Nephron progenitor cell (in vitro differentiated cells): ENCODE measurements around the gene RAB25.

Source experiments
- DNase-seq: peaks from one replicate; pipeline ENCODE4 v3.0.0; 2021
- H3K27ac Mint-ChIP-seq: 2 replicates; pipeline ENCODE4 v1.8.0; 2021; ENCODE audit warnings: mild to moderate bottlenecking, moderate library complexity, mixed read lengths
- H3K27me3 Mint-ChIP-seq: 2 replicates; pipeline ENCODE4 v1.8.0; 2021; ENCODE audit warnings: mild to moderate bottlenecking, low read depth, mixed read lengths; ENCODE audit not compliant: poor library complexity
- H3K36me3 Mint-ChIP-seq: 2 replicates; pipeline ENCODE4 v1.8.0; 2021; ENCODE audit warnings: low read depth, mixed read lengths
- H3K4me1 Mint-ChIP-seq: 2 replicates; pipeline ENCODE4 v1.8.0; 2021; ENCODE audit warnings: mixed read lengths
- H3K4me3 Mint-ChIP-seq: 2 replicates; pipeline ENCODE4 v1.8.0; 2021; ENCODE audit warnings: mild to moderate bottlenecking, moderate library complexity, mixed read lengths
- H3K9me3 Mint-ChIP-seq: 2 replicates; pipeline ENCODE4 v1.8.0; 2021; ENCODE audit warnings: mild to moderate bottlenecking, moderate library complexity, mixed read lengths
- CTCF ChIP-seq: fragments of 200-600 bp; sonication (generic); IDR thresholded peaks from 2 replicates; pipeline ENCODE4 v1.5.0; 2021; ENCODE audit warnings: antibody characterized with exemption

Gene RAB25

DNA sequence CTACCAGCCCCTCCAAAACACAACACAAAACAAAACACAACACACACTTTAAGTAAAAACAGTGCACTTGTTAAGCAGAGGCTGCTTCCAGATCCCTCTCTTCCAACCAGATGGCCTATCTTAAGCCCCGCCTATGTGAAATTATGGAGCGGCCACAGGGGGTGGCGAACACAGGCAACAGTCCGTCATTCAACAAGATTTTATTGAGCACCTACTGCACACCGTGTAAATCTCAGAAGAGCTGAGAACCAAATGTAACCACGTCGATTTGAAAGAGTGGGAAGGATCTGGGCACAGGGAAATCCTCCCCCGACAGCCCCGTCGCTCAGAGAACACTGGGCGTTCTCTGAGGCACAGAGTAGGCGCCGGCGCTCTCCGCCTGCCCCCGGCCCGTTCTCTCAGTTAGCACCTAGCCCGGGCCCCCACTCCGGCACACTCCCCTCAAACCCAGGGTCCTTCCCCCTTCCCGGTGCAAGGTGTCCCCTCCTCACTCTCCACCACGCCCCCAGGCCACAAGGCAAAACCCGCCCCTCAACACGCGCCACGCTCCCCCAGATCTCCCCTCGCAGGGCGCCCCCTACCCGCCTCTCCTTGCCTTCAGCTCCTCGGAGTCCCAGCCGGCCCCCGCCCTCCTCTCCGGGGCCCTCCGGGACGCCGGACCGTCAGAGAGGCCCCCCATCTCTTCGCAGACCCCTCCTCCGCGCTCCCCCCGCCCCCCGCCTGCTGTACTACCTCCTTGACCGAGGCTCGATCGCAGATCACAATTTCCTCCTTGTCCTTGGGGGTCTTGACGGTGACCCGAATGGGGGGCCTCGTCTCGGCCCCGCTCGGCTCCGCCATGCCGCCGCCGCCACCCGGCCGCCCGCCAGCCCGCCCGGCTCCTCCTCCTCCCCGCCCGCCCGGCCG lies 7.8 kb upstream of the RAB25 start:
- peak overlapping the region; percentile 96 for H3K4me3 Mint-ChIP-seq
- TF ChIP-seq CTCF: peak; percentile 17
- peaks cover 32% of the 10 kb centered on the region for H3K4me1 Mint-ChIP-seq
- DNase-seq: peak; percentile 86
- peaks cover 39% of the 10 kb centered on the region for H3K36me3 Mint-ChIP-seq
- H3K9me3 Mint-ChIP-seq: no peaks in the 10 kb centered on the region
- no peaks in the 10 kb centered on the region for H3K27me3 Mint-ChIP-seq
- H3K27ac Mint-ChIP-seq: peak overlapping the region; percentile 94

GRCh38 chr1:156053768-156054499 lies 7.0 kb upstream of the RAB25 start, which contains the start of gene UBQLN4:
Gene UBQLN4 (minus strand): TSS chr1:156053798. CDS start chr1:156053701, 97 bp downstream.
- H3K27me3 Mint-ChIP-seq: no peaks in the 10 kb centered on the region
- H3K4me3 Mint-ChIP-seq: peak within 1 kb of the TSS; percentile 96
- peaks cover 32% of the 10 kb centered on the region for H3K4me1 Mint-ChIP-seq
- H3K27ac Mint-ChIP-seq: peak within 1 kb of the TSS; percentile 100
- peak; percentile 29 for TF ChIP-seq CTCF
- peak; percentile 84 for DNase-seq
- peaks cover 39% of the 10 kb centered on the region for H3K36me3 Mint-ChIP-seq
- H3K9me3 Mint-ChIP-seq: no peaks in the 10 kb centered on the region

DNA sequence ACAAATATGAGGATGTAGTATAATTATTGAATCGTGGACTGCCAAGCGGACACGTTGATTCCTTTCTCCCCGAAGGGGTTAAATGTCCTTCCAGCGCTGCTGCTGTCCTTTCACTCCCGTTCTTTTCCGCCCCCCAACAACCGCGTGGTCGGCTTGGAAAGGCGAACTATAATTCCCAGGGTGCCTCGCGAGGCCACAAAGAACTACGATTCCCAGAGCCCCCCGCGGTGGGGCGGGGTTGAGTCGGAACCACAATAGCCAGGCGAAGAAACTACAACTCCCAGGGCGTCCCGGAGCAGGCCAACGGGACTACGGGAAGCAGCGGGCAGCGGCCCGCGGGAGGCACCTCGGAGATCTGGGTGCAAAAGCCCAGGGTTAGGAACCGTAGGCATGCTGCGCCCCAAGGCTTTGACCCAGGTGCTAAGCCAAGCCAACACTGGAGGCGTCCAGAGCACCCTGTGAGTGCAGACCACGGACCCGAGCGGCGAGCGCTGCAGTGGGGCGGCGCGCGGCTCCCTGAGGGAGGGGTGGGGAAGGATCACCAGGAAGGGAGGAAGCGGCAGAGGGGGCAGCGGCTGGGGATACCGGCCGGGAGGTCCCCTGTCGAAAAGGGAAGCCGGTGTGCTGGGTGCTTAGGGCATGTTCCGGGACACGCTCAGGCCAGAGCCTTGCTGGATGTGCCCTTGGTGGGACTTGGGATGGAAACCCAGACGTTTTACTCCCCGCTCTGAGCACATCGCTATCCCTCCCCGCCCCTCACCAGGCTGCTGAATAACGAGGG lies 6.3 kb upstream of the RAB25 start, which contains the start of gene LAMTOR2:
LAMTOR2 (plus strand) TSS at position 283 of the 781 bp plus-strand sequence; CDS start at position 391, 108 bp downstream.
- Mint-ChIP-seq H3K27me3 (no peaks in the 10 kb centered on the region), H3K27ac (peak within 1 kb of the TSS; percentile 100), H3K4me1 (peaks cover 32% of the 10 kb centered on the region), H3K4me3 (peak within 1 kb of the TSS; percentile 96), H3K9me3 (no peaks in the 10 kb centered on the region), H3K36me3 (peaks cover 33% of the 10 kb centered on the region)
- TF ChIP-seq CTCF: no peak
- DNase-seq: peak; percentile 97

DNA sequence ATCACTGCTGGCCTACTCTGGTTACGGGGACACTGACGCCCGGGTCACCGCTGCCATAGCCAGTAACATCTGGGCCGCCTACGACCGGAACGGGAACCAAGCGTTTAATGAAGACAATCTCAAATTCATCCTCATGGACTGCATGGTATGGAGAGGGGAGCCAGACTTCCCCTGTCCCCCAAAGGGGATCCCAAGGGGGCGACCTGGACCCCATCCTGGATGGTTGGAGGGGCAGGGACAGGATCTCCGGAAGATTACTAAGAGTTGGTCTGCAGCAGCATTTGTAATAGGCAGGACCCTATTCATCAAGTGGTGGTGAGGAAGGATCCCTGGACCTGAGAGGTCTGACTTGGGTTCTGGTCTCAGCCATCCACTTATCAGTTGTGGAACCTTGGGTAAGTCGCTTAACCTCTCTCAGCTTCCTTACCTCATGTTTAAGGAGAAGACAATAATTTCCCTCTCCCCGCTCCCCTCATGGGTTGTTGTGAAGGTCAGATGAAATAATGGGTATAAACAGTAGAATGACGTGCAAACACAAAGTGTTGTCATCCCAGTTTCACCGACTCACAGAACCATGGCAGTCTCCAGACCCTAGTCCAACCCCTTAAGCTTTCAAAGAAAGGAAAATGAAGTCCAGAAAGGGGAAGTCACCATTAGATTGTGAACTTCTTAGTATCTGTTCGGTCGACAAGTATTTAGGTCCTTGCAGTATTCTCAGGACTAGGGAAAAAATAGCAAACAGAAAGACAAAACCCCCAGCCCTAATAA lies 5.5 kb upstream of the RAB25 start:
- DNase-seq: no peak
- Mint-ChIP-seq H3K4me3 (peak overlapping the region; percentile 93), H3K27me3 (peaks cover 4% of the 10 kb centered on the region), H3K4me1 (peaks cover 29% of the 10 kb centered on the region), H3K36me3 (peaks cover 25% of the 10 kb centered on the region), H3K9me3 (no peaks in the 10 kb centered on the region), H3K27ac (no peak overlapping the region)
- no peak for TF ChIP-seq CTCF

GRCh38 chr1:156056326-156056849 lies 4.6 kb upstream of the RAB25 start:
- Mint-ChIP-seq H3K36me3 (peaks cover 19% of the 10 kb centered on the region), H3K4me3 (peak overlapping the region; percentile 1), H3K27ac (no peak overlapping the region), H3K27me3 (peaks cover 7% of the 10 kb centered on the region), H3K9me3 (no peaks in the 10 kb centered on the region), H3K4me1 (peaks cover 32% of the 10 kb centered on the region)
- no peak for TF ChIP-seq CTCF
- no peak for DNase-seq
